Mesenchymal stem cell (in vitro differentiated cells and primary cell): ENCODE data around the gene TSBP1.
"Not testable (repeated sequence)": the region's sequence is repeated elsewhere in the genome, so short reads cannot be mapped to it uniquely, and the experiment has no call there.

Experiments
- DNase-seq: peaks from one replicate; pipeline ENCODE4 v3.0.0-alpha.2; 2013
- H2AFZ ChIP-seq: one replicate; pipeline ENCODE4 v1.6.1; 2013; ENCODE audit warnings: low read depth, mild to moderate bottlenecking, control low read depth, inconsistent platforms, low read length, moderate library complexity
- H2AK5ac ChIP-seq: 2 replicates; pipeline ENCODE4 v1.6.1; 2013; ENCODE audit warnings: low read length, moderate library complexity, mild to moderate bottlenecking, inconsistent platforms; ENCODE audit not compliant: severe bottlenecking
- H2BK120ac ChIP-seq: one replicate; pipeline ENCODE4 v1.6.1; 2013; ENCODE audit warnings: low read depth, mild to moderate bottlenecking, inconsistent platforms, low read length, moderate library complexity
- H2BK12ac ChIP-seq, 2 experiments: one replicate each; pipeline ENCODE4 v1.6.1; 2013; ENCODE audit warnings: inconsistent platforms in 2 of 2, low read length in 2 of 2, mild to moderate bottlenecking in 2 of 2, moderate library complexity in 2 of 2, control low read depth in 1 of 2
- H2BK15ac ChIP-seq: one replicate; pipeline ENCODE4 v1.6.1; 2013; ENCODE audit warnings: mild to moderate bottlenecking, low read depth, inconsistent platforms; ENCODE audit not compliant: poor library complexity, severe bottlenecking
- H2BK5ac ChIP-seq: 2 replicates; pipeline ENCODE4 v1.6.1; 2013; ENCODE audit warnings: low read depth, mild to moderate bottlenecking, low read length, control low read depth, inconsistent platforms; ENCODE audit not compliant: poor library complexity, severe bottlenecking
- H3K14ac ChIP-seq, 2 experiments: one replicate each; pipeline ENCODE4 v1.6.1; 2013; ENCODE audit warnings: inconsistent platforms in 2 of 2, low read length in 2 of 2, control low read depth in 1 of 2, mild to moderate bottlenecking in 1 of 2, moderate library complexity in 1 of 2
- H3K18ac ChIP-seq, 2 experiments: one replicate each; pipeline ENCODE4 v1.6.1; 2013; ENCODE audit warnings: inconsistent platforms in 2 of 2, low read length in 2 of 2, control low read depth in 1 of 2, low read depth in 1 of 2, mild to moderate bottlenecking in 1 of 2
- H3K23ac ChIP-seq, 2 experiments: one replicate each; pipeline ENCODE4 v1.6.1; 2013; ENCODE audit warnings: inconsistent platforms in 2 of 2, low read length in 2 of 2, mild to moderate bottlenecking in 2 of 2, moderate library complexity in 2 of 2, control low read depth in 1 of 2
- H3K27ac ChIP-seq: 2 replicates; pipeline ENCODE4 v1.5.1; 2013; ENCODE audit warnings: mild to moderate bottlenecking, moderate library complexity, low read length, control low read depth, inconsistent platforms; ENCODE audit not compliant: poor library complexity, severe bottlenecking
- H3K27me3 ChIP-seq, 2 experiments: 2 replicates each; pipeline versions ENCODE4 v1.6.1 to v1.7.0; 2013; ENCODE audit warnings: low read length in 2 of 2, mild to moderate bottlenecking in 2 of 2, moderate library complexity in 2 of 2, control low read depth in 1 of 2, inconsistent platforms in 1 of 2; ENCODE audit not compliant: control insufficient read depth in 1 of 2, insufficient read depth in 1 of 2
- H3K36me3 ChIP-seq, 2 experiments: 2 replicates each; pipeline versions ENCODE4 v1.6.1 to v1.7.0; 2013; ENCODE audit warnings: low read length in 2 of 2, control low read depth in 1 of 2, inconsistent platforms in 1 of 2, low read depth in 1 of 2, mild to moderate bottlenecking in 1 of 2; ENCODE audit not compliant: insufficient read depth in 2 of 2, control insufficient read depth in 1 of 2
- H3K4ac ChIP-seq, 2 experiments: one replicate each; pipeline ENCODE4 v1.6.1; 2013; ENCODE audit warnings: inconsistent platforms in 2 of 2, low read length in 2 of 2, mild to moderate bottlenecking in 2 of 2, moderate library complexity in 2 of 2, control low read depth in 1 of 2, low read depth in 1 of 2
- H3K4me1 ChIP-seq: 2 replicates; pipeline ENCODE4 v1.6.1; 2013; ENCODE audit warnings: low read depth, low read length, control low read depth; ENCODE audit not compliant: control insufficient read depth, insufficient read depth
- H3K4me2 ChIP-seq: 2 replicates; pipeline ENCODE4 v1.6.1; 2013; ENCODE audit warnings: low read length, mild to moderate bottlenecking, inconsistent platforms; ENCODE audit not compliant: poor library complexity, severe bottlenecking
- H3K4me3 ChIP-seq, 2 experiments: 2 replicates each; pipeline versions ENCODE4 v1.5.1 to v1.7.0; 2013; ENCODE audit warnings: low read length in 2 of 2, mild to moderate bottlenecking in 2 of 2, control low read depth in 1 of 2, low read depth in 1 of 2; ENCODE audit not compliant: insufficient read depth in 1 of 2
- H3K79me1 ChIP-seq: replicated peaks from 2 replicates; pipeline ENCODE4 v1.6.1; 2013; ENCODE audit warnings: mild to moderate bottlenecking, control low read depth, low read length, inconsistent platforms; ENCODE audit not compliant: poor library complexity, severe bottlenecking
- H3K9ac ChIP-seq: 2 replicates; pipeline ENCODE4 v1.7.0; 2013; ENCODE audit warnings: mild to moderate bottlenecking, low read length, moderate library complexity
- H3K9me3 ChIP-seq: 2 replicates; pipeline ENCODE4 v1.7.0; 2013; ENCODE audit warnings: mild to moderate bottlenecking, low read length; ENCODE audit not compliant: control insufficient read depth
- H4K8ac ChIP-seq: one replicate; pipeline ENCODE4 v1.6.1; 2013; ENCODE audit warnings: inconsistent platforms, mild to moderate bottlenecking, low read length, moderate library complexity
- H4K91ac ChIP-seq: one replicate; pipeline ENCODE4 v1.6.1; 2013; ENCODE audit warnings: mild to moderate bottlenecking, low read length, inconsistent platforms
- WGBS: methylation state at CpG from one replicate; pipeline ENCODE4 v1.1.7; 2013; ENCODE audit warnings: mixed read lengths; 5-methylcytosine and 5-hydroxymethylcytosine counted together

Gene TSBP1

DNA sequence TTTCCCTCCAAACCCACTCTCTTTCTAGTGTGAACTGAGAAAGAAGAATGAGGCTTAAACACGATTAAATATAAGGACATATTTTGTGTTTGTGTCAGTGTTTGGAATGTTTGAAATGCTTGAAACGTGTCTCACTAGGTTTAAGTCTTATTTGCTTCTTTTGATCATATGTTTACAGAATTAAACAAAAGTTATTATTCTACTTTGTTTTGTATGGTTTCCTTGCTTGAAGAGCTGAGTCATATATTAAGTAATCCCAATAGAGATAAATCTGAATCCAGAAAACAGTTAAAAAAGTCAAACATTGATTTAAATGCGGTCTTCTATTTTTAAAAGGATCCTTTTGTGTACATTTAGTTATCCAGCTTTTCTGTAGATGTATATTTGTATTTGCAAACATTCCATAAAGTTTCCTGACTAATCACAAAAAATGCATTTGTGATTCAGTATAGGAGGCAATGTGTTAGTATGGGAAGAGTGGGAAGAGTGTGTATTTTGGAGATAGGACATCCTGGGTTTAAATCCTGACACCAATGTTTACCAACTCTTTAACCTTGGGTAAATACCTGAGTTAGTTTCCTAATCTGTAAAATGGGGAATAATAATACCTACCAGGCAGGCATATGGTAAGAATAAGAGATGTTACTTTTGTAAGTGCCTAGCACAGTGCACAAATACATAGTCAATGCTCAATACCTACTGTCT is 72.9 kb downstream of the TSBP1 start:
- no peak overlapping the region for H3K14ac ChIP-seq
- no peak overlapping the region for H2AK5ac ChIP-seq
- no peak overlapping the region for H3K4ac ChIP-seq
- H2BK120ac ChIP-seq, result no peak overlapping the region
- H4K8ac ChIP-seq, result no peak overlapping the region
- 0% methylated on average over 1 of the region's 3 CpGs for WGBS
- no peak overlapping the region for H3K23ac ChIP-seq
- H3K4me3 ChIP-seq, result no peak overlapping the region
- H3K4me1 ChIP-seq, result no peaks in the 10 kb centered on the region
- H3K4me2 ChIP-seq, result no peak overlapping the region
- no peaks in the 10 kb centered on the region for H3K9me3 ChIP-seq
- H2BK5ac ChIP-seq, result no peak overlapping the region
- no peak overlapping the region for H2BK12ac ChIP-seq
- H3K36me3 ChIP-seq, result no peaks in the 10 kb centered on the region
- H4K91ac ChIP-seq, result no peak overlapping the region
- DNase-seq, result peak; percentile 53
- no peak overlapping the region for H3K27ac ChIP-seq
- no peaks in the 10 kb centered on the region for H3K27me3 ChIP-seq
- H3K9ac ChIP-seq, result no peak overlapping the region
- H2BK15ac ChIP-seq, result no peak overlapping the region
- no peak overlapping the region for H2AFZ ChIP-seq
- H3K79me1 ChIP-seq, result no peaks in the 10 kb centered on the region
- H3K18ac ChIP-seq, result no peak overlapping the region

DNA sequence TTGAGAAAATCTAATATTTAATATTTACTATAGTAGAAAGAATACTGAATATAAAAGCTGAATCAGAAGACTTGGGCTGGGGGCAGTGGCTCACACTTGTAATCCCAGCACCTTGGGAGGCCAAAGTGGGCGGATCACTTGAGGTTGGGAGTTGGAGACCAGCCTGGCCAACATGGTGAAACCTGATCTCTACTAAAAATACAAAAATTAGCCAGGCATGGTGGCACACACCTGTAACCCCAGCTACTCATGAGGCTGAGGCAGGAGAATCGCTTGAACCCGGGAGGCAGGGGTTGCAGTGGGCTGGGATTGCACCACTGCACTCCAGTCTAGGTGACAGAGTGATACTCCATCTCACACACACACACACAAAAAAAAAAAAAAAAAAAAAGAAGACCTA is 76.7 kb downstream of the TSBP1 start:
- H3K14ac ChIP-seq, H4K91ac ChIP-seq: not testable (repeated sequence)
- 100% methylated on average over 1 of the region's 3 CpGs for WGBS

DNA sequence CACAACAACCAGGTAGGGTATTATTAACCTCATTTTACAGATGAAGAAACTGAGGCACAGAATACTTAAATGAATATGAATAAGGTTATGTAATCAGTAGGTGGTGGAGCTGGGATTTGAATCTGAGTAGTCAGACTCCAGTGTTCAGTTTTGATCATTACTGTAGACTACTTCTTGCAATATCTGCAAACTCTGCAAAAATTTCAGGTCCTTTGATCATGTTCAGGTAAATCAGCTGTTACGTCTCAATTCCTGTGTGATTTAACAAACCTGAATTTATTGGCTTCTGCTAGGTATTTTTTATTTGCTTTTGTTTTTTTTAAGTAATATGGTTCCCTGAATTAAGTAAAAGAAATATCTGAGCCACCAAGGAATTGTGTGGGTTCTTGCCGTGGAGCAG is 77.1 kb downstream of the TSBP1 start:
- Histone ChIP-seq H4K8ac (no peak overlapping the region), H2BK15ac (no peak overlapping the region), H3K79me1 (no peaks in the 10 kb centered on the region), H3K4me3 (no peak overlapping the region), H3K4me2 (no peak overlapping the region), H3K4ac (no peak overlapping the region), H2AK5ac (no peak overlapping the region), H3K36me3 (no peaks in the 10 kb centered on the region), H3K4me1 (no peaks in the 10 kb centered on the region), H2AFZ (no peak overlapping the region), H3K18ac (no peak overlapping the region), H2BK120ac (no peak overlapping the region), H3K27me3 (peaks cover 0 to 11% of the 10 kb centered on the region in 2 experiments), H2BK12ac (no peak overlapping the region), H3K14ac (no peak overlapping the region), H4K91ac (no peak overlapping the region), H2BK5ac (no peak overlapping the region), H3K23ac (no peak overlapping the region), H3K9me3 (no peaks in the 10 kb centered on the region), H3K9ac (no peak overlapping the region), H3K27ac (no peak overlapping the region)
- 100% methylated on average over 1 of the region's 2 CpGs for WGBS
- DNase-seq, result no peak

More for the DNA sequence above, 76.7 kb downstream of the TSBP1 start:
- H3K4ac ChIP-seq, DNase-seq, H3K4me1 ChIP-seq, H3K4me3 ChIP-seq, H3K23ac ChIP-seq, H3K27me3 ChIP-seq, H2BK5ac ChIP-seq, H3K79me1 ChIP-seq, H2BK12ac ChIP-seq, H3K18ac ChIP-seq, H3K9me3 ChIP-seq, H3K36me3 ChIP-seq, H2AFZ ChIP-seq, H3K27ac ChIP-seq, H4K8ac ChIP-seq, H2BK15ac ChIP-seq, H3K4me2 ChIP-seq, H2BK120ac ChIP-seq, H2AK5ac ChIP-seq, H3K9ac ChIP-seq: not testable (repeated sequence)

DNA sequence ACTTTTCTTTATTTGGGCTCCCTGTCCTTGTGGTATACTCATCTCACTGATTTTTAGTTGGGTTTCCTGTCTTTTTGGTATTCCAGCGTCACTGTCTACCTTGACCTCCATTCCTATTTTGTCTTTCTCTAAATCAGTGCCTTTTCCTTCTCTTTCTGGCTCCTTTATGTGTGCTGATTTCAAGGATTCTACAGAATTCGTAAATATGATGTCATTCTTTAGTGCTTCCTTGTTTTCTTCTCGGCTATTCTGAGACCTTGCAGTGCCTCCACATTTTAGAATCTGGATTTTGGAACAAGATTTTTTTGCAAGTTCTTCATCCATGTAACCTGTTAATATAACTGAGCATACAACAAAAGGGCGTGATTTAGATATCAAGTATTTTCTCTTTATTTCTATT is 78.0 kb downstream of the TSBP1 start:
- Histone ChIP-seq H3K4ac (no peak overlapping the region), H2AK5ac (no peak overlapping the region), H3K9me3 (no peaks in the 10 kb centered on the region), H3K4me3 (no peak overlapping the region), H2BK5ac (no peak overlapping the region), H4K91ac (no peak overlapping the region), H4K8ac (no peak overlapping the region), H3K36me3 (no peaks in the 10 kb centered on the region), H2BK120ac (no peak overlapping the region), H3K27ac (no peak overlapping the region), H3K4me1 (no peaks in the 10 kb centered on the region), H3K9ac (no peak overlapping the region), H2BK12ac (no peak overlapping the region), H3K79me1 (no peaks in the 10 kb centered on the region), H2AFZ (no peak overlapping the region), H3K18ac (no peak overlapping the region), H3K14ac (no peak overlapping the region), H2BK15ac (no peak overlapping the region), H3K4me2 (no peak overlapping the region), H3K27me3 (peaks cover 0 to 11% of the 10 kb centered on the region in 2 experiments), H3K23ac (no peak overlapping the region)
- 98% methylated on average over 4 of the region's 4 CpGs for WGBS
- no peak for DNase-seq
